GM12878 (cell line): Measurements from ENCODE around the gene CACNA2D3.

Experiments
- CBX5 ChIP-seq: sonication (generic); IDR thresholded peaks from 2 replicates; pipeline ENCODE4 v1.6.1; 2016; ENCODE audit warnings: low read depth, moderate library complexity, mild to moderate bottlenecking, inconsistent platforms
- CEBPB ChIP-seq, 2 experiments: fragments of 150-350 bp in 1 of 2; IDR thresholded peaks; 2 replicates each; pipeline ENCODE4 v1.6.1; 2012 to 2014; ENCODE audit warnings: low read depth in 2 of 2, low read length in 2 of 2, borderline replicate concordance in 1 of 2, inconsistent platforms in 1 of 2
- CTCF ChIP-seq, 3 experiments: IDR thresholded peaks in 2 of 3; conservative IDR thresholded peaks in 1 of 3; 2 replicates each; pipeline ENCODE4 v1.5.1; 2011; ENCODE audit warnings: low read depth in 3 of 3, low read length in 3 of 3, mild to moderate bottlenecking in 3 of 3, control low read depth in 2 of 3, moderate library complexity in 2 of 3, inconsistent platforms in 1 of 3, mixed read lengths in 1 of 3; ENCODE audit not compliant: control insufficient read depth in 2 of 3, insufficient read depth in 1 of 3; ENCODE audit errors: extremely low read depth in 1 of 3
- EP300 ChIP-seq, 2 experiments: fragments of 150-350 bp in 1 of 2; IDR thresholded peaks; 2 replicates each; pipeline ENCODE4 v1.6.1; 2011 to 2012; ENCODE audit warnings: low read depth in 2 of 2, low read length in 2 of 2, borderline replicate concordance in 1 of 2, improper control_type of control experiment in 1 of 2, inconsistent platforms in 1 of 2; ENCODE audit not compliant: control insufficient read depth in 1 of 2
- RB1 ChIP-seq: fragments of 450-650 bp; formaldehyde crosslinking; IDR thresholded peaks from 2 replicates; pipeline ENCODE4 v1.6.1; 2017; ENCODE audit warnings: mild to moderate bottlenecking, borderline replicate concordance
- RELA ChIP-seq: fragments of 450-650 bp; IDR thresholded peaks from 2 replicates; pipeline ENCODE4 v1.8.0; 2014; ENCODE audit warnings: borderline replicate concordance; ENCODE audit not compliant: partially characterized antibody
- SMC3 ChIP-seq: IDR thresholded peaks from 2 replicates; pipeline ENCODE4 v1.6.1; 2011; ENCODE audit warnings: low read length, improper control_type of control experiment, borderline replicate concordance
- ZBTB33 ChIP-seq: fragments of 450-650 bp; IDR thresholded peaks from 2 replicates; pipeline ENCODE4 v1.6.1; 2017; ENCODE audit warnings: mild to moderate bottlenecking

- no peak for TF ChIP-seq CEBPB (IDR thresholded peaks at IDR 0.05; ENCODE audit: borderline replicate concordance in 1 of 2, low read depth in 2 of 2, low read length in 2 of 2)
- no peak for TF ChIP-seq ZBTB33
- TF ChIP-seq CTCF (IDR thresholded peaks at IDR 0.05 in 2 of 3, conservative IDR thresholded peaks at IDR 0.05 in 1 of 3; ENCODE audit: control insufficient read depth in 2 of 3, extremely low read depth in 1 of 3, insufficient read depth in 1 of 3, low read depth in 3 of 3, low read length in 3 of 3) = no peak
- TF ChIP-seq RB1 = no peak
- TF ChIP-seq EP300 (IDR thresholded peaks at IDR 0.05; ENCODE audit: borderline replicate concordance in 1 of 2, control insufficient read depth in 1 of 2, low read depth in 2 of 2, low read length in 2 of 2) = no peak
- TF ChIP-seq RELA = no peak
- no peak for TF ChIP-seq CBX5
- no peak for TF ChIP-seq SMC3
These were observed 841.3 kb downstream of the CACNA2D3 start for GRCh38 chr3:54963641-54964040.
